T-helper 2 cell treated with Interferon-gamma antibody and Interleukin-4, amounts not matched to agents 5 μg/mL and 100 μg/mL, for 36 hours (primary cell): ENCODE results near the gene SDHA.
A peak's percentile ranks its signal among the peaks of the same experiment; 100 is the strongest.
"Not testable (repeated sequence)": the region's sequence is repeated elsewhere in the genome, so short reads cannot be mapped to it uniquely, and the experiment has no call there.

ENCODE experiments used
- DNase-seq: peaks from one replicate; pipeline ENCODE4 v3.0.0; 2021; ENCODE audit warnings: low spot score
- H3K27ac Mint-ChIP-seq: one replicate; pipeline ENCODE4 v1.8.0; 2021; ENCODE audit warnings: mild to moderate bottlenecking, mixed read lengths
- H3K27me3 Mint-ChIP-seq: one replicate; pipeline ENCODE4 v1.8.0; 2021; ENCODE audit warnings: low read depth, mixed read lengths
- H3K36me3 Mint-ChIP-seq: one replicate; pipeline ENCODE4 v1.8.0; 2021; ENCODE audit warnings: low read depth, mixed read lengths
- H3K4me1 Mint-ChIP-seq: one replicate; pipeline ENCODE4 v1.8.0; 2021; ENCODE audit warnings: low read depth, mixed read lengths
- H3K4me3 Mint-ChIP-seq: one replicate; pipeline ENCODE4 v1.8.0; 2022; ENCODE audit warnings: mild to moderate bottlenecking, moderate library complexity, mixed read lengths
- H3K9me3 Mint-ChIP-seq: one replicate; pipeline ENCODE4 v1.8.0; 2021; ENCODE audit warnings: mixed read lengths

Gene SDHA

DNA sequence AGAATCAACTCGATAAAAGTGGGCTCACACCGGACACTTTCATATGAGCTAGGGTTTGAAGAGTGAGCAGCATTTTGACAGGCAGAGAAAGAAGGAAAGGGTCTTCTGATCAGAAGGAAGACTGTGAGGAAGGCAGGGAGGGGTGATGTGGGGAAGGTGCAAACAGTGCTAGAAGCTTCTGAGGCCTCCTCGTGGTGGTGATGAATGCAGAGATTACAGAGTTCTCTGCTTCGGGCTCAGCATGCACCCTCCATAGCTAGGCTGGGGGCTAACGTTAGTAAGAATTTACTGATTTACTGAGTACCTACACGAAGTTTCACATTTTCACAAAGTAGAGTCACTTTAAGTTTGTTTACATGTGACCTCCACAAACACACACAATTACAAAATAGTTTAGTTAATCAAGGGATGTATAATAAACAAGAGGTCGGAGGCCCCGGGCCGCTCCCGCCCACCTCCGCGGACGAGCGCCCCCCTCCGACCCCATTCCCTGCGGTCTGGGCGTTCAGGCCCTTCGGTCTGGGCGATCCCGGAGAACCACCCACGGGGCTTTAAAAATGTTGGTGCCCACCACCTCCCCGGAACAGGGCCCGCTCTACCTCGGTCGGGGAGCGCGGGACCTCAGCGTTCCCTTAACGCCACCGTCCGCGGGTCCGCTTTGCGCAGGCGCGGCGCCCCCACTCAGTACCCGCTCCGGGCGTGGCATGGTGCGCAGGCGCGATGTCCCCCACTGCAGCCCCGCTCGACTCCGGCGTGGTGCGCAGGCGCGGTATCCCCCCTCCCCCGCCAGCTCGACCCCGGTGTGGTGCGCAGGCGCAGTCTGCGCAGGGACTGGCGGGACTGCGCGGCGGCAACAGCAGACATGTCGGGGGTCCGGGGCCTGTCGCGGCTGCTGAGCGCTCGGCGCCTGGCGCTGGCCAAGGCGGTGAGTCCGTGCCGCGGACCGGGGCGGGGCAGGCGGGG lies at the start of gene SDHA, which contains the start of gene CCDC127:
Gene SDHA, plus strand, starts transcription at position 827 of the 963 bp plus-strand sequence. Its CDS starts 36 bp downstream, at position 863.
Gene CCDC127, minus strand, starts transcription at position 660 of the 963 bp plus-strand sequence. CDS start 1,304 bp downstream, outside the sequence.
- H3K27ac Mint-ChIP-seq = peak within 1 kb of the TSS; percentile 94
- H3K4me3 Mint-ChIP-seq = peak within 1 kb of the TSS; percentile 98
- H3K9me3 Mint-ChIP-seq, H3K27me3 Mint-ChIP-seq: not testable (repeated sequence)
- peaks cover 37% of the 10 kb centered on the region for H3K4me1 Mint-ChIP-seq
- peak; percentile 98 for DNase-seq
- H3K36me3 Mint-ChIP-seq = peaks cover 34% of the 10 kb centered on the region

DNA sequence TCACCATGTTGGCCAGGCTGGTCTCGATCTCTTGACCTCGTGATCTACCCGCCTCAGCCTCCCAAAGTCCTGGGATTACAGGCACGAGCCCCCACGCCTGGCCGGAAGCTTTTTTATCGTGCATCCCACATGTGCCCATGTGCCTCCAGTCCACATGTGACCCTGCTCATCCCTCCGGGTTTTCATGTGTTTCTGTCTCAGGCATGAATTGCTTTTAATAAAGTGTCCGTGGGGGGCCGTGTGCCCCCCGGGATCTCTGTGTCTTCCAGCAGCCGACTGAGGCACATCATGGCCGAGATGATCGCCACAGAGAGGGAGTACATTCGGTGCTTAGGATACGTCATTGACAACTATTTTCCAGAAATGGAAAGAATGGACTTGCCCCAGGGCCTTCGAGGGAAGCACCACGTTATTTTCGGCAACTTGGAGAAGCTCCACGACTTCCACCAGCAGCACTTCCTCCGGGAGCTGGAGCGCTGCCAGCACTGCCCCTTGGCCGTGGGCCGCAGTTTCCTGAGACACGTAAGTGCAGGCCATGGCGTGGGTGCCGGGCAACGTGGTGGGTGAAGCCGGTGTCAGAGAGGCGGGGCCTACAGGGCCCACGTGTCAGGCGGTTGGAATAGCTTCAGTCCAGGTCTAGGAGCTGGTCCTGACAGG lies 48.9 kb upstream of the SDHA start:
- Mint-ChIP-seq H3K36me3 (no peaks in the 10 kb centered on the region), H3K27me3 (no peaks in the 10 kb centered on the region), H3K27ac (no peak overlapping the region), H3K9me3 (no peaks in the 10 kb centered on the region), H3K4me1 (no peaks in the 10 kb centered on the region), H3K4me3 (no peak overlapping the region)
- no peak for DNase-seq

DNA sequence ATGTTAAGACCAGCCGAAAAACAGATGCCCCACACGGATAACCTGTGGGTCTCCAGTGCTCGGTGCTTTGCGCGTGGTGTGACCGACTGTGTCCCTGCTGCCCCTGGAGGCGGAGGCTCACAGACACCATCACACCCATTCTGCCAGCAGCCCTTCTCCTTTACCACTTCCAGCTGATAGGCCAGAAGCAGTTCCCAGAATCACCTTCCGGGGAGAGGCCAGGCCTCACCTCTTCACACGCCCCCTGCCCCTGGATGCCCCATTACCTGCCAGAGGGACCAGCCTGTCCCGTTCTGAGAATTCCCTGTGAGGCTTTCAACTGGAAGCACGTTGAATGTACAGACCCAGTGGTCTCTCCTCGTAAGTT lies 48.4 kb upstream of the SDHA start:
- H3K4me1 Mint-ChIP-seq = no peaks in the 10 kb centered on the region
- no peaks in the 10 kb centered on the region for H3K27me3 Mint-ChIP-seq
- no peak overlapping the region for H3K4me3 Mint-ChIP-seq
- H3K9me3 Mint-ChIP-seq = no peaks in the 10 kb centered on the region
- no peak for DNase-seq
- no peaks in the 10 kb centered on the region for H3K36me3 Mint-ChIP-seq
- no peak overlapping the region for H3K27ac Mint-ChIP-seq

GRCh38 chr5:170971-171800 lies 46.9 kb upstream of the SDHA start:
- DNase-seq = no peak
- Mint-ChIP-seq H3K4me1 (no peaks in the 10 kb centered on the region), H3K4me3 (no peak overlapping the region), H3K36me3 (no peaks in the 10 kb centered on the region), H3K27me3 (no peaks in the 10 kb centered on the region), H3K27ac (no peak overlapping the region), H3K9me3 (no peaks in the 10 kb centered on the region)

- no peak overlapping the region for H3K4me3 Mint-ChIP-seq
Observed at GRCh38 chr5:171801-172331, 46.3 kb upstream of the SDHA start.

GRCh38 chr5:172421-172820 lies 45.7 kb upstream of the SDHA start:
- Mint-ChIP-seq H3K36me3 (no peaks in the 10 kb centered on the region), H3K27ac (no peak overlapping the region), H3K4me3 (no peak overlapping the region), H3K27me3 (no peaks in the 10 kb centered on the region), H3K4me1 (no peaks in the 10 kb centered on the region), H3K9me3 (no peaks in the 10 kb centered on the region)
- DNase-seq = no peak

More at GRCh38 chr5:171801-172331, 46.3 kb upstream of the SDHA start:
- Mint-ChIP-seq H3K36me3 (no peaks in the 10 kb centered on the region), H3K9me3 (no peaks in the 10 kb centered on the region), H3K27me3 (no peaks in the 10 kb centered on the region), H3K4me1 (no peaks in the 10 kb centered on the region), H3K27ac (no peak overlapping the region)
- DNase-seq = no peak

DNA sequence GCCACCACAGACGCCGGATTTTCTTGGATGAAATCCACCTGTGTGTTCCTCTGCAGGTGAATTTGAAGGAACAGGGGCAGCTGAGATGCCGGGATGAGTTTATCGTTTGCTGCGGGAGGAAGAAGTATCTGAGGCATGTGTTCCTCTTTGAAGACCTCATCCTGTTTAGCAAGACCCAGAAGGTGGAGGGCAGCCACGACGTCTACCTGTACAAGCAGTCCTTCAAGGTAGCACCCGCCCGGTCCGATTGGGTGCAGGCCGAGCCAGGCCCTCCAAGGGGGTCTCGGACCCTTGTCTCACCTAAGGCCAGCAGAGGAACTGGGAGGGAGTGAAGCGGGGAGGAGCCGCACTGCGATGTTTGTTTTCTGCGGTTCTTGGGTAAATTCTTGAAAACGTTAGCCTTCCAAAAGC lies 45.3 kb upstream of the SDHA start:
- Mint-ChIP-seq H3K27me3 (no peaks in the 10 kb centered on the region), H3K27ac (no peak overlapping the region), H3K36me3 (no peaks in the 10 kb centered on the region), H3K9me3 (no peaks in the 10 kb centered on the region), H3K4me1 (no peaks in the 10 kb centered on the region), H3K4me3 (no peak overlapping the region)
- DNase-seq = no peak

DNA sequence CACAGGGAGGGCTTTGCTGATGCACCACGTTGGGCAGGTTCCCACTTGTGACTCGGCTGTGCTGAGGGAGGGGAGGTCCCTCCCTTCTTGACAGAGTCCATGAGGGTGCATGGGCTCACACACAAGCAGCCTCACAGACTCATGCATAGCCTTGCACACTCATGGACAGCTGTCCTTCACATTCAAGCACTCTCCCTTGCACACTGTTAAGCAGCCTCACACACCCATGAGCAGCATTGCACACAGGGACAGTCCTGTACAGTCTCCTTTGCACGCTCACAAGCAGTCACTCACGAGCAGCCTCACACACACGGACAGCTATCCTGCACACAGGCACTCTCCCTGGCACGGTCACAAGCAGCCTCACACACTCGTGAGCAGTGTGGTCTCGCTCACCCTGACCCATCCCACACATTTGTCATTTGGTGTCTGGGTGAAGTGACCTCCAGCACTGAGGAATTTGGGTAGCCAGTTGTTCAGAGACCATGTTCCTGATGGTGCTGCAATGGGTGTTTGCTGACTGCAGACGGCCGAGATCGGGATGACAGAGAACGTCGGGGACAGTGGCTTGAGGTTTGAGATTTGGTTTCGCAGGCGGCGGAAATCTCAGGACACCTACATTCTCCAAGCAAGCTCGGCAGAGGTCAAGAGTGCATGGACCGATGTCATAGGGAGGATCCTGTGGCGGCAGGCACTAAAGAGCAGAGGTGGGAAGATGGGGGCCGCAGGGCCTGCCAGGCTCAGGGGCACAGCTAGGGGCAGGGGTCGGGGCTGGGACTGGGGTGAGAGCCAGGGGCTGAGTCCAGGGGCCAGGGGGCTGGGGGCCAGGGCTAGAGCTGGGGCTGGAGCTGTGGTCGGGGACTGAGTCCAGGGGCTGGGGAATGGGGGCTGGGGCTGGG lies 44.5 kb upstream of the SDHA start:
- Mint-ChIP-seq H3K4me1 (no peaks in the 10 kb centered on the region), H3K36me3 (no peaks in the 10 kb centered on the region), H3K4me3 (no peak overlapping the region), H3K27me3 (no peaks in the 10 kb centered on the region), H3K27ac (no peak overlapping the region), H3K9me3 (no peaks in the 10 kb centered on the region)
- no peak for DNase-seq

- H3K4me3 Mint-ChIP-seq = no peak overlapping the region
- no peak overlapping the region for H3K27ac Mint-ChIP-seq
- DNase-seq = no peak
- H3K36me3 Mint-ChIP-seq = no peaks in the 10 kb centered on the region
- H3K4me1 Mint-ChIP-seq = no peaks in the 10 kb centered on the region
- H3K9me3 Mint-ChIP-seq = no peaks in the 10 kb centered on the region
- no peaks in the 10 kb centered on the region for H3K27me3 Mint-ChIP-seq
Observed at GRCh38 chr5:174291-174600, 43.9 kb upstream of the SDHA start.

DNA sequence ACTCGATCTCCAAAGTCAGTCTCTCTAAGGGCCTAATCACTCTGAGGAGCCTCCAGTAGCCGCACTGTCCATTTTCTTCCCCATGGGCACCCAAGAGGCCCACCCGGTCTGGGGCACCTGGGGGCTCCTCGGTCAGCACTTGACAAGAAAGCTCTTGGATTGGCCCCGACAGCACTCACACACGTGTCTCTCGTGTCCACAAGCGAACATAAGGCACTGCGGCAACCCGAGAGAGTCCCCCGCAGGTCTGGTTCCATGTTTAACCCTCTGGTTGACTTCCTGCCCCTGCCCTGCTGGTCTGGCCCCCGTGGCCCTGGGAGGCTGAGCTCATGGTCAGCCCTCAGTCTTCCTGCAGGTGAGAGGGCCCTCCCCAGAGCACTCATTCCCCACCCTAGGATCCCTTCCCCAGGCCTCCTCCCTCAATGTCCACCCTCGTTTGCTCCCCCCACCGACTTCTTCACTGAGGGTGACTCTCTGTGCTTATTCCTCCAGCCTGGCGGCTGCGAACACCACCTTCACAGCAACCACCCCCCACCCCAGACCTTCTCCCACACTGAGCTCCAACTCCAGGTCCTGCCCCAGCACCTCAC lies 43.1 kb upstream of the SDHA start:
- H3K4me3 Mint-ChIP-seq = no peak overlapping the region

DNA sequence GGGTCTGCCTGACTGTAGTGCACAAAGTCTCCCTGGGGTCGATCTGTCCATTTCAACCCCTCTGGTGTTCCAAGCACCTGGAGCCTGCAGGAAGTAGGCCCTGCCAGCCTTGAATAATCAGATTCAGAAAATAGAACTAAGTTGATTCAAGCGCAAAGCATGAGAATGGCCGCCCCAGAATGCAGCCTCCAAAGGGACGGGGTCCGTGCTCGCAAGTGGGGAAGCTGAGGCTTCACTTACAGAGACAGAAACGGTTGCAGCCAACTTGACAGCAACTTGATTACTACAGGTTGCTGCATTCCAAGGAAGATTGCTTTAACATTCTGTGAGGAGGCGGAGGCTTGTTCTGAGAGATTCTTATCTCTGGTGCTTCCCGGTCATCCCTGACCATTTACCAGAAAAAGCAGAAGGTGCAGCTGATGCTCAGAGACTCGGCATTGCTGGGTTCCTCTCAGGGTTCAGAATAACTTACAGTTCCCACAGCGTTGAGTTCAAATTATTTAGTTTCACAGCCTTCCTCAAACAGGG lies 41.8 kb upstream of the SDHA start:
- H3K27me3 Mint-ChIP-seq = no peaks in the 10 kb centered on the region
- H3K4me3 Mint-ChIP-seq = no peak overlapping the region
- DNase-seq = no peak
- no peaks in the 10 kb centered on the region for H3K36me3 Mint-ChIP-seq
- H3K27ac Mint-ChIP-seq = no peak overlapping the region
- H3K4me1 Mint-ChIP-seq = no peaks in the 10 kb centered on the region
- H3K9me3 Mint-ChIP-seq = no peaks in the 10 kb centered on the region

More for the DNA sequence above, 43.1 kb upstream of the SDHA start:
- Mint-ChIP-seq H3K36me3 (no peaks in the 10 kb centered on the region), H3K27ac (no peak overlapping the region), H3K9me3 (no peaks in the 10 kb centered on the region), H3K27me3 (no peaks in the 10 kb centered on the region), H3K4me1 (no peaks in the 10 kb centered on the region)
- no peak for DNase-seq

DNA sequence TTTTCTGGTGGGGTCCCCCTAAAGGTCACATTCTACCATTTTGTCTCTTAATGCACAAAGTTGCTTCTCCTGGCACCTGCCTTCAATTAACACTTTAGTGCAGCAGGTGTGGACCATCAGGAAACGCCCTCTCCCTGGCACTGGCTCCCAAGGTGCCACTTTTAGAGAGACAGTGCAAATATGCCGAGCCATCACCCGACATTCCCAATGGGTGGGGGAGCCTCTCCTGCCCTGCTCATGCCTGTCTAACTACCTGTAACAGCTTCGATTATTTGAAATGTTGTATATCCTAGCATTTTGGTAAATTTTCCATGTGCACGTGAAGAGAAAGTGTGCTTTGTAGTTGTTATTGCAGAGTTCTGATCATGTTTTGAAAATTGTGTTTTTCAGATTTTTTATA lies 40.0 kb upstream of the SDHA start:
- Mint-ChIP-seq H3K4me1 (no peaks in the 10 kb centered on the region), H3K36me3 (no peaks in the 10 kb centered on the region), H3K4me3 (no peak overlapping the region), H3K27ac (no peak overlapping the region), H3K27me3 (no peaks in the 10 kb centered on the region), H3K9me3 (no peaks in the 10 kb centered on the region)
- DNase-seq = no peak
